Chondrocyte (in vitro differentiated cells): Measurements from ENCODE around the gene PLA2G4E. TPM values are rescaled to one million over a fixed set of nuclear protein-coding genes. Genes with fewer than 3 reads are reported as not detected.

Source experiments
- DNase-seq: peaks from one replicate; pipeline ENCODE4 v3.0.0; 2021; ENCODE audit warnings: mixed read lengths, low spot score
- H3K27ac Mint-ChIP-seq: one replicate; pipeline ENCODE4 v1.8.0; 2021; ENCODE audit warnings: mild to moderate bottlenecking, moderate library complexity, mixed read lengths; ENCODE audit not compliant: unreplicated experiment
- H3K27me3 Mint-ChIP-seq: 2 replicates; pipeline ENCODE4 v1.8.0; 2021; ENCODE audit warnings: low read depth, mixed read lengths
- H3K36me3 Mint-ChIP-seq: 2 replicates; pipeline ENCODE4 v1.8.0; 2021; ENCODE audit warnings: low read depth, mixed read lengths
- H3K4me1 Mint-ChIP-seq: 2 replicates; pipeline ENCODE4 v1.8.0; 2021; ENCODE audit warnings: low read depth, mild to moderate bottlenecking, mixed read lengths
- H3K4me3 Mint-ChIP-seq: one replicate; pipeline ENCODE4 v1.8.0; 2021; ENCODE audit warnings: mild to moderate bottlenecking, moderate library complexity, mixed read lengths; ENCODE audit not compliant: unreplicated experiment
- H3K9me3 Mint-ChIP-seq: 2 replicates; pipeline ENCODE4 v1.8.0; 2021; ENCODE audit warnings: low read depth, mixed read lengths
- total RNA-seq: library from RNA; stranded (reverse); gene quantifications from 3 replicates; pipeline ENCODE4 v1.2.1, GENCODE V29; 2021
- TF ChIP-seq, protein P1 (sequence below): fragments of 200-600 bp; sonication (generic); IDR thresholded peaks from 2 replicates; pipeline ENCODE4 v1.5.0; 2021; ENCODE audit warnings: antibody characterized with exemption, mild to moderate bottlenecking, moderate library complexity

PLA2G4E gene
- total RNA-seq, 1 donor from 2014 or later: not detected

- Mint-ChIP-seq H3K27ac (no peak overlapping the region), H3K9me3 (no peaks in the 10 kb centered on the region), H3K27me3 (peaks cover 26% of the 10 kb centered on the region), H3K36me3 (no peaks in the 10 kb centered on the region), H3K4me3 (no peak overlapping the region), H3K4me1 (no peaks in the 10 kb centered on the region)
- no peak for DNase-seq
- TF ChIP-seq, protein P1, sequence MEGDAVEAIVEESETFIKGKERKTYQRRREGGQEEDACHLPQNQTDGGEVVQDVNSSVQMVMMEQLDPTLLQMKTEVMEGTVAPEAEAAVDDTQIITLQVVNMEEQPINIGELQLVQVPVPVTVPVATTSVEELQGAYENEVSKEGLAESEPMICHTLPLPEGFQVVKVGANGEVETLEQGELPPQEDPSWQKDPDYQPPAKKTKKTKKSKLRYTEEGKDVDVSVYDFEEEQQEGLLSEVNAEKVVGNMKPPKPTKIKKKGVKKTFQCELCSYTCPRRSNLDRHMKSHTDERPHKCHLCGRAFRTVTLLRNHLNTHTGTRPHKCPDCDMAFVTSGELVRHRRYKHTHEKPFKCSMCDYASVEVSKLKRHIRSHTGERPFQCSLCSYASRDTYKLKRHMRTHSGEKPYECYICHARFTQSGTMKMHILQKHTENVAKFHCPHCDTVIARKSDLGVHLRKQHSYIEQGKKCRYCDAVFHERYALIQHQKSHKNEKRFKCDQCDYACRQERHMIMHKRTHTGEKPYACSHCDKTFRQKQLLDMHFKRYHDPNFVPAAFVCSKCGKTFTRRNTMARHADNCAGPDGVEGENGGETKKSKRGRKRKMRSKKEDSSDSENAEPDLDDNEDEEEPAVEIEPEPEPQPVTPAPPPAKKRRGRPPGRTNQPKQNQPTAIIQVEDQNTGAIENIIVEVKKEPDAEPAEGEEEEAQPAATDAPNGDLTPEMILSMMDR: no peak
Measured at GRCh38 chr15:42001236-42001635, 19.6 kb downstream of the PLA2G4E start.

GRCh38 chr15:41999290-42000285, 21.3 kb downstream of the PLA2G4E start:
- H3K27me3 Mint-ChIP-seq: peaks cover 26% of the 10 kb centered on the region
- TF ChIP-seq, protein P1: no peak
- no peaks in the 10 kb centered on the region for H3K9me3 Mint-ChIP-seq
- no peak overlapping the region for H3K4me3 Mint-ChIP-seq
- no peak overlapping the region for H3K27ac Mint-ChIP-seq
- DNase-seq: peak; percentile 60
- no peaks in the 10 kb centered on the region for H3K4me1 Mint-ChIP-seq
- no peaks in the 10 kb centered on the region for H3K36me3 Mint-ChIP-seq

GRCh38 chr15:41997845-41998244, 23.0 kb downstream of the PLA2G4E start:
- no peaks in the 10 kb centered on the region for H3K36me3 Mint-ChIP-seq
- TF ChIP-seq, protein P1: no peak
- no peak overlapping the region for H3K4me3 Mint-ChIP-seq
- peak overlapping the region; percentile 9 for H3K27ac Mint-ChIP-seq
- H3K27me3 Mint-ChIP-seq: peaks cover 19% of the 10 kb centered on the region
- DNase-seq: peak; percentile 28
- no peaks in the 10 kb centered on the region for H3K9me3 Mint-ChIP-seq
- no peaks in the 10 kb centered on the region for H3K4me1 Mint-ChIP-seq

DNA sequence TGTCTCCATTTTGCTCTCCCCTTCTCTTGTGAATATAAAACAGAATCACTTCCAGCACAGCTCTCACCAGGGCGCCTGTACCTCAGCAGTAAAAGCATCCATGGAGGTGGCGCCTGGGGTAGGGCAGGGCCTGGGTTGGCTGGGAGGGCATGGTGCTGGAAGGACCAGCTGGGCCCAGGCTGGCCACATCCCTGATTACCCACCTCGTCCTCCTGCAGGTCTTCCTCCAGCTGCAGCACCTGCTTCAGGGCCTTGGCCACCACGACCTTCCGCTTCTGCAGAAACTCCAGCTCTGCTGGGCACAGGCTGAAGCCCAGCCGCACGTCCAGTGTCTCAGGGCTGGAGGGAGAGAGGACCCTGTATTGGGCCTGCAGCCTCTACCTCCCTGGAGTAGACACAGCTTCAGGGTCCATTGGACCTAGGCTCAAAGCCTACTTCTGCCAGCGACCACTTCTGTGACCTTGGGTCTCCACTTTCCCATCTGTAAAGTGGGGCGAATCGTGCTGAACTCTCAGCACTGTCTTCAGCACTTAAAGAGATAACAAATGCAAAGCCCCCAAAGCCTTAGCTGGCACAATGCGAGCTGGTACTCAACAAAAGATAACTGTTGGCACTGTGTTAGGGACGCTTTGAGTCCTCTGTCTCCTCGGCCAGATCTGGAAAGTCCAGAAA, 23.8 kb downstream of the PLA2G4E start:
- H3K27ac Mint-ChIP-seq: no peak overlapping the region
- H3K27me3 Mint-ChIP-seq: peaks cover 17% of the 10 kb centered on the region
- peak; percentile 58 for DNase-seq
- H3K9me3 Mint-ChIP-seq: no peaks in the 10 kb centered on the region
- H3K4me1 Mint-ChIP-seq: no peaks in the 10 kb centered on the region
- no peak overlapping the region for H3K4me3 Mint-ChIP-seq
- TF ChIP-seq, protein P1: no peak
- no peaks in the 10 kb centered on the region for H3K36me3 Mint-ChIP-seq

- TF ChIP-seq, protein P1: no peak
- no peaks in the 10 kb centered on the region for H3K36me3 Mint-ChIP-seq
- DNase-seq: peak; percentile 72
- no peak overlapping the region for H3K27ac Mint-ChIP-seq
- H3K9me3 Mint-ChIP-seq: no peaks in the 10 kb centered on the region
- no peaks in the 10 kb centered on the region for H3K4me1 Mint-ChIP-seq
- no peak overlapping the region for H3K4me3 Mint-ChIP-seq
- peaks cover 16% of the 10 kb centered on the region for H3K27me3 Mint-ChIP-seq
Measured at GRCh38 chr15:41996376-41996775, 24.5 kb downstream of the PLA2G4E start.
